Effector memory CD4-positive, alpha-beta T cell (primary cell): ENCODE data around the gene IVD.
A peak's percentile ranks its signal among the peaks of the same experiment; 100 is the strongest.

Experiments
- DNase-seq, 3 donors: peaks; one replicate each; pipeline ENCODE4 v3.0.0-alpha.2; 2020
- H3K27ac ChIP-seq: 2 replicates; pipeline ENCODE4 v1.7.0; 2013; ENCODE audit warnings: mild to moderate bottlenecking, low read length, moderate library complexity; ENCODE audit not compliant: insufficient read depth, poor library complexity, severe bottlenecking
- H3K27me3 ChIP-seq: replicated peaks from 2 replicates; pipeline ENCODE4 v1.7.0; 2013; ENCODE audit warnings: mild to moderate bottlenecking, low read length; ENCODE audit not compliant: insufficient read depth, control insufficient read depth, poor library complexity, severe bottlenecking
- H3K36me3 ChIP-seq: 2 replicates; pipeline ENCODE4 v1.7.0; 2013; ENCODE audit warnings: mild to moderate bottlenecking, low read length, moderate library complexity; ENCODE audit not compliant: control insufficient read depth, insufficient read depth
- H3K4me1 ChIP-seq: 2 replicates; pipeline ENCODE4 v1.7.0; 2013; ENCODE audit warnings: low read length, mild to moderate bottlenecking; ENCODE audit not compliant: control insufficient read depth, insufficient read depth, poor library complexity, severe bottlenecking
- H3K4me3 ChIP-seq: 2 replicates; pipeline ENCODE4 v1.7.0; 2013; ENCODE audit warnings: low read length, low read depth, mild to moderate bottlenecking; ENCODE audit not compliant: insufficient read depth, poor library complexity, severe bottlenecking
- H3K9me3 ChIP-seq: 2 replicates; pipeline ENCODE4 v1.7.0; 2013; ENCODE audit warnings: mild to moderate bottlenecking, low read length, moderate library complexity; ENCODE audit not compliant: control insufficient read depth

IVD gene

GRCh38 chr15:40467261-40467615 lies 61.6 kb downstream of the IVD start:
- no peak for DNase-seq
- no peak overlapping the region for H3K27ac ChIP-seq
- H3K27me3 ChIP-seq = no peaks in the 10 kb centered on the region
- H3K4me3 ChIP-seq = no peak overlapping the region
- peaks cover 10% of the 10 kb centered on the region for H3K4me1 ChIP-seq
- H3K9me3 ChIP-seq = no peaks in the 10 kb centered on the region
- peaks cover 30% of the 10 kb centered on the region for H3K36me3 ChIP-seq

DNA sequence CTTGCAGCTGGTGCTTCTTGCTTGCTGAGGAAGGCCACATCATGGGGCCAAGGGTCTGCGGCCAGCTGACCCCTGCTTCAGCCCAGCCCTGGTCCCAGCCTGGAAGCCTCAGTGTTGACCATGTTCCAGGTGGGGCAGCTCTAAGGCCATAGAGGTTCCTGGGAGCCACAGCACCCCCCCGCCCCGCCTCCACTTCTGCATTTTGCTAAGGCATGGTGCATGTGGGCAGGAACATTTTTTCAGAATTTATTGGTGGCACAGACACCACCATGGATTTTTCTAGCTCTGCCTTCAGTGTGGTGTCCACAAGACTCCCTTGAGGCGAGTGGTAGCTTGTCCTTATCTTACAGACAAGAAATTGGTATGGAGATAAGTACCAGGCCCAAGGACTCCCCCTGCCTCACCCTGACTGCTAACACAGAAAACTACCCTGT lies 63.3 kb downstream of the IVD start:
- peaks cover 17% of the 10 kb centered on the region for H3K36me3 ChIP-seq
- H3K9me3 ChIP-seq = no peaks in the 10 kb centered on the region
- DNase-seq = no peak
- peaks cover 10% of the 10 kb centered on the region for H3K4me1 ChIP-seq
- H3K4me3 ChIP-seq = no peak overlapping the region
- H3K27ac ChIP-seq = no peak overlapping the region
- H3K27me3 ChIP-seq = no peaks in the 10 kb centered on the region

DNA sequence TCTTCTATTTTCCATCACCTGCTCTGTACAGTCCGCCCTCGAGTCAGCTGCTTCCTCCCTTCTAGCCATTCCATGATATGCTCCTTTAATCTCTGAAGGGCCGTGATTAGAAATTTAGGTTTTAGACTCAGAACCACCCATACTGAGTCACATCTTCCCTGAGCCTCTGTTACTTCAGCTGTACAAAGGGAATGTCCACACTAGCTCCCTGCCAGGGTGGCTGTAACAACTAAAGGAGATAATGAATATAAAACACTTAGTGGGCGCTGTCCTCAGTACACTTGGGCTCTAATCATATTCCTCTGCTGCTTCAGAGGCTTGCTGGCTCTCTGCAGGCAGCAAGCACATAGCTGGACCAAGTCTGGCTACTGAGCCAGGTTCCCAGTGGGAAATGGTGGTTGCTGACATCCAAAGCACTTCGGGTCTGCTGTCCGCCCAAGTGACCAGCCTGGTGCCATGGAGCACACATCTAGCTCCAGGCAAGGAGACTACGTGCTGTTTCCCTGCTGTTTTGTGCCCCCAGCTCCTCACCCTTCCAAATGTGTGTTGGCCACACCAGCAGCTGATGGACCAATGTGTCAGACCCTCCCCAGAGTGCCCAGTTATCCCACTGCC lies 64.3 kb downstream of the IVD start:
- no peaks in the 10 kb centered on the region for H3K27me3 ChIP-seq
- peaks cover 10% of the 10 kb centered on the region for H3K36me3 ChIP-seq
- peaks cover 10% of the 10 kb centered on the region for H3K4me1 ChIP-seq
- no peak for DNase-seq
- no peak overlapping the region for H3K4me3 ChIP-seq
- H3K9me3 ChIP-seq = no peaks in the 10 kb centered on the region
- peak overlapping the region; percentile 55 for H3K27ac ChIP-seq

GRCh38 chr15:40470423-40471104 lies 65.0 kb downstream of the IVD start, which contains the start of gene CHST14:
Gene CHST14 (plus strand): TSS chr15:40470984. CDS start chr15:40471214, 230 bp downstream.
- Histone ChIP-seq H3K27ac (peak within 1 kb of the TSS; percentile 57), H3K4me1 (peaks cover 10% of the 10 kb centered on the region), H3K27me3 (no peaks in the 10 kb centered on the region), H3K9me3 (no peaks in the 10 kb centered on the region), H3K36me3 (peaks cover 10% of the 10 kb centered on the region), H3K4me3 (peak within 1 kb of the TSS; percentile 78)
- DNase-seq = peak; percentile 44 to 53 (median 51)
